GM23338 (cell line): ENCODE data around the gene ITGB2. TPM values are rescaled to one million over a fixed set of nuclear protein-coding genes. Genes with fewer than 3 reads are reported as not detected.

Experiments used
- ATAC-seq: fragments of 200-7000 bp; cut with Tn5 transposase; 3 replicates; pipeline ENCODE4 v1.9.1; 2020
- DNase-seq: peaks from one replicate; pipeline ENCODE4 v3.0.0-alpha.2; 2015; ENCODE audit warnings: low spot score
- H2AFZ ChIP-seq: fragments of 200-600 bp; sonication (generic); 2 replicates; pipeline ENCODE4 v1.8.0; 2016; ENCODE audit warnings: antibody characterized with exemption, mild to moderate bottlenecking, moderate library complexity
- H3F3A ChIP-seq: fragments of 200-600 bp; sonication (generic); replicated peaks from 2 replicates; pipeline ENCODE4 v1.8.0; 2017; ENCODE audit warnings: antibody characterized with exemption, mixed run types, low read depth
- H3K27ac ChIP-seq: fragments of 200-600 bp; sonication (generic); 2 replicates; pipeline ENCODE4 v1.6.1; 2016; ENCODE audit warnings: low read depth
- H3K27me3 ChIP-seq: fragments of 200-600 bp; sonication (generic); 2 replicates; pipeline ENCODE4 v1.8.0; 2016; ENCODE audit warnings: mild to moderate bottlenecking, mixed run types, moderate library complexity; ENCODE audit not compliant: insufficient read depth
- H3K36me3 ChIP-seq: fragments of 200-600 bp; sonication (generic); 2 replicates; pipeline ENCODE4 v1.8.0; 2016; ENCODE audit warnings: mild to moderate bottlenecking; ENCODE audit not compliant: insufficient read depth
- H3K4me1 ChIP-seq: fragments of 200-600 bp; sonication (generic); 2 replicates; pipeline ENCODE4 v1.8.0; 2016; ENCODE audit warnings: mild to moderate bottlenecking, moderate library complexity; ENCODE audit not compliant: insufficient read depth
- H3K4me2 ChIP-seq: fragments of 200-600 bp; sonication (generic); 2 replicates; pipeline ENCODE4 v1.7.1; 2017; ENCODE audit warnings: mixed run types
- H3K4me3 ChIP-seq: fragments of 200-600 bp; sonication (generic); 2 replicates; pipeline ENCODE4 v1.6.1; 2016; ENCODE audit warnings: mixed run types
- H3K79me2 ChIP-seq: fragments of 200-600 bp; sonication (generic); replicated peaks from 2 replicates; pipeline ENCODE4 v1.8.0; 2017; ENCODE audit warnings: mild to moderate bottlenecking; ENCODE audit not compliant: insufficient read depth
- H3K9me2 ChIP-seq: fragments of 200-600 bp; sonication (generic); 2 replicates; pipeline ENCODE4 v1.8.0; 2017; ENCODE audit not compliant: insufficient read depth
- H4K20me1 ChIP-seq: fragments of 200-600 bp; sonication (generic); replicated peaks from 2 replicates; pipeline ENCODE4 v1.8.0; 2017; ENCODE audit warnings: mild to moderate bottlenecking; ENCODE audit not compliant: insufficient read depth
- H3K27ac Mint-ChIP-seq: 2 replicates; pipeline ENCODE4 v1.8.0; 2020; ENCODE audit warnings: inconsistent platforms, mild to moderate bottlenecking, moderate library complexity, mixed read lengths
- H3K27me3 Mint-ChIP-seq: 3 replicates; pipeline ENCODE4 v1.8.0; 2022; ENCODE audit warnings: low read depth, mild to moderate bottlenecking, moderate library complexity, mixed read lengths, inconsistent platforms; ENCODE audit not compliant: insufficient read depth, poor library complexity
- H3K36me3 Mint-ChIP-seq: 3 replicates; pipeline ENCODE4 v1.8.0; 2021; ENCODE audit warnings: low read depth, mild to moderate bottlenecking, inconsistent platforms, moderate library complexity, mixed read lengths
- H3K4me1 Mint-ChIP-seq: 3 replicates; pipeline ENCODE4 v1.8.0; 2020; ENCODE audit warnings: mild to moderate bottlenecking, inconsistent platforms, mixed read lengths
- H3K4me3 Mint-ChIP-seq: 3 replicates; pipeline ENCODE4 v1.8.0; 2021; ENCODE audit warnings: moderate library complexity, mild to moderate bottlenecking, inconsistent platforms, mixed read lengths
- H3K9me3 Mint-ChIP-seq: 3 replicates; pipeline ENCODE4 v1.8.0; 2020; ENCODE audit warnings: moderate library complexity, mild to moderate bottlenecking, inconsistent platforms, mixed read lengths
- CREB1 ChIP-seq: fragments of 250-450 bp; sonication (Bioruptor Pico); IDR thresholded peaks from 2 replicates; pipeline ENCODE4 v1.5.0; 2020; ENCODE audit warnings: low read depth, mild to moderate bottlenecking, moderate library complexity
- EZH2 ChIP-seq: fragments of 200-600 bp; sonication (generic); IDR thresholded peaks from one replicate; pipeline ENCODE4 v1.8.0; 2017; ENCODE audit warnings: antibody characterized with exemption, mild to moderate bottlenecking, low read depth; ENCODE audit not compliant: unreplicated experiment
- EZH2phosphoT487 ChIP-seq: fragments of 200-600 bp; sonication (generic); IDR thresholded peaks from one replicate; pipeline ENCODE4 v1.8.1; 2018; ENCODE audit warnings: antibody characterized with exemption; ENCODE audit not compliant: unreplicated experiment
- JUNB ChIP-seq: IDR thresholded peaks from one replicate; pipeline ENCODE4 v1.6.1; 2016; ENCODE audit warnings: antibody characterized with exemption; ENCODE audit not compliant: unreplicated experiment
- NANOG ChIP-seq: IDR thresholded peaks from 2 replicates; pipeline ENCODE4 v1.6.1; 2016; ENCODE audit warnings: antibody characterized with exemption, borderline replicate concordance
- POLR2AphosphoS5 ChIP-seq: IDR thresholded peaks from 2 replicates; pipeline ENCODE4 v1.6.1; 2016; ENCODE audit warnings: antibody characterized with exemption, low read depth
- STAT1 ChIP-seq: IDR thresholded peaks from one replicate; pipeline ENCODE4 v1.6.1; 2016; ENCODE audit warnings: antibody characterized with exemption; ENCODE audit not compliant: unreplicated experiment
- ZNF114 ChIP-seq: fragments of 250-450 bp; sonication (Bioruptor Pico); IDR thresholded peaks from 2 replicates; pipeline ENCODE4 v1.5.0; 2020; ENCODE audit warnings: mild to moderate bottlenecking, moderate library complexity
- ZNF331 ChIP-seq: fragments of 250-450 bp; sonication (Bioruptor Pico); IDR thresholded peaks from 2 replicates; pipeline ENCODE4 v1.5.0; 2020; ENCODE audit warnings: low read depth, mild to moderate bottlenecking, moderate library complexity
- polyA plus RNA-seq: library from polyadenylated mRNA; unstranded; fragments of >200 nt; fragmentation: Nextera tagmentation; extraction: Ambion mirVana; gene quantifications from 2 replicates; pipeline ENCODE4 v1.2.1, GENCODE V29; 2016
- total RNA-seq: library from RNA; depleted of rRNA; stranded (reverse); fragments of >200 nt; shearing (Covaris generic); gene quantifications from 2 replicates; pipeline ENCODE4 v1.2.3, GENCODE V29; 2014
- TF ChIP-seq, protein P1 (sequence below), 2 experiments: fragments of 200-600 bp in 1 of 2; sonication (generic) in 1 of 2; conservative IDR thresholded peaks; 2 replicates each; pipeline versions ENCODE4 v1.5.1 to v1.6.1; 2016 to 2017; ENCODE audit warnings: antibody characterized with exemption in 2 of 2, low read depth in 2 of 2, mild to moderate bottlenecking in 2 of 2, moderate library complexity in 1 of 2
- TF ChIP-seq, protein P2 (sequence below): IDR thresholded peaks from 2 replicates; pipeline ENCODE4 v1.6.1; 2016; ENCODE audit warnings: antibody characterized with exemption
- TF ChIP-seq, protein P3 (sequence below): fragments of 250-450 bp; sonication (Bioruptor Pico); IDR thresholded peaks from 2 replicates; pipeline ENCODE4 v1.5.0; 2020; ENCODE audit warnings: mild to moderate bottlenecking, moderate library complexity
- TF ChIP-seq, protein P4 (sequence below): IDR thresholded peaks from one replicate; pipeline ENCODE4 v1.6.1; 2018; ENCODE audit warnings: antibody characterized with exemption; ENCODE audit not compliant: unreplicated experiment

ITGB2 gene
- total and polyA plus RNA-seq, 2 experiments from 2014 or later: 0.44 to 0.63 TPM

DNA sequence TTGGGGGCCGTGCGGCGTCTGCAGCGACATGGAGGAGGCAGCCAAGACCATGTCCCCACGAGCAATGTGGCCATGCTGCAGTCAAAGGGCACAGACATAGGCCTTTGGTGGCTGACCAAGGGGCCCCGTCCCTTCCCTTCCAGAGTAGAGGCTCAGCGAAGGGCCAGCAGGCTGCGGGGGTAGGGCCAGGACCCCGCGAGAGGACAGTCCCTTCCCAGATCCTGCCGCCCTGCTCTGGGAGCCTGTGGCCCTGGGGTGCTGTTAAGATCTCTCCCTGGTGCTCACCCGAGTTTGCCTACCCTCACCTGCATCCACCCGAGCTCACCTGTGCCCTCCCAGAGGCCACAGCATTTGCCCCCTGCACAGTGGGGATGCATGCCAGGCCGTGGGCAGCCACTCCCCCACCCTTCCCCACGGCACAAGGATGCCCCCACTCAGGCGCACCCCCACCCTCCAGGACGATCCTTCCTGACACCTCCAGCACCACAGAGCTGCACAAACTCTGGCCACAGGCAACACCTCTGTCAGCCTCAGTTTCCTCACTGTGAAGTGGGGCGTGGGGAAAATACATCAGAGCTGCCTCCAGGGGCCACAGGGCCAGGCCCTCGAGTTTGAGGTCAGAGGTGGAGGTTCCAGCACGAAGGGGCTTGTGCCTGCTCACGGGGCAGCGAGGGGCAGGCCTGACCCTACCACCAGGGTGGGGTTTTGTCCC lies 15.5 kb downstream of the ITGB2 start:
- Histone ChIP-seq H2AFZ (no peak overlapping the region), H3K79me2 (no peaks in the 10 kb centered on the region), H3K4me2 (no peak overlapping the region), H4K20me1 (no peaks in the 10 kb centered on the region), H3K4me3 (no peak overlapping the region), H3K4me1 (no peaks in the 10 kb centered on the region), H3K9me2 (no peaks in the 10 kb centered on the region), H3K27ac (no peak overlapping the region), H3F3A (peaks cover 9% of the 10 kb centered on the region), H3K27me3 (no peaks in the 10 kb centered on the region), H3K36me3 (no peaks in the 10 kb centered on the region)
- Mint-ChIP-seq H3K36me3 (no peaks in the 10 kb centered on the region; the same call in 2 of the 3 replicates), H3K9me3 (no peaks in the 10 kb centered on the region; the same call in 1 of the 3 replicates), H3K27ac (no peak overlapping the region), H3K4me3 (no peak overlapping the region), H3K27me3 (peaks cover 38% of the 10 kb centered on the region), H3K4me1 (peaks cover 11% of the 10 kb centered on the region)
- TF ChIP-seq CREB1 (CRISPR knock-in tag) (no peak), ZNF114 (CRISPR knock-in tag) (no peak), POLR2AphosphoS5 (no peak), JUNB (no peak), ZNF331 (CRISPR knock-in tag) (no peak), NANOG (no peak), EZH2phosphoT487 (no peak), EZH2 (no peak), STAT1 (no peak)
- TF ChIP-seq, protein P1, sequence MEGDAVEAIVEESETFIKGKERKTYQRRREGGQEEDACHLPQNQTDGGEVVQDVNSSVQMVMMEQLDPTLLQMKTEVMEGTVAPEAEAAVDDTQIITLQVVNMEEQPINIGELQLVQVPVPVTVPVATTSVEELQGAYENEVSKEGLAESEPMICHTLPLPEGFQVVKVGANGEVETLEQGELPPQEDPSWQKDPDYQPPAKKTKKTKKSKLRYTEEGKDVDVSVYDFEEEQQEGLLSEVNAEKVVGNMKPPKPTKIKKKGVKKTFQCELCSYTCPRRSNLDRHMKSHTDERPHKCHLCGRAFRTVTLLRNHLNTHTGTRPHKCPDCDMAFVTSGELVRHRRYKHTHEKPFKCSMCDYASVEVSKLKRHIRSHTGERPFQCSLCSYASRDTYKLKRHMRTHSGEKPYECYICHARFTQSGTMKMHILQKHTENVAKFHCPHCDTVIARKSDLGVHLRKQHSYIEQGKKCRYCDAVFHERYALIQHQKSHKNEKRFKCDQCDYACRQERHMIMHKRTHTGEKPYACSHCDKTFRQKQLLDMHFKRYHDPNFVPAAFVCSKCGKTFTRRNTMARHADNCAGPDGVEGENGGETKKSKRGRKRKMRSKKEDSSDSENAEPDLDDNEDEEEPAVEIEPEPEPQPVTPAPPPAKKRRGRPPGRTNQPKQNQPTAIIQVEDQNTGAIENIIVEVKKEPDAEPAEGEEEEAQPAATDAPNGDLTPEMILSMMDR (conservative IDR thresholded peaks at IDR 0.05; ENCODE audit: low read depth in 2 of 2): no peak
- TF ChIP-seq, protein P2, sequence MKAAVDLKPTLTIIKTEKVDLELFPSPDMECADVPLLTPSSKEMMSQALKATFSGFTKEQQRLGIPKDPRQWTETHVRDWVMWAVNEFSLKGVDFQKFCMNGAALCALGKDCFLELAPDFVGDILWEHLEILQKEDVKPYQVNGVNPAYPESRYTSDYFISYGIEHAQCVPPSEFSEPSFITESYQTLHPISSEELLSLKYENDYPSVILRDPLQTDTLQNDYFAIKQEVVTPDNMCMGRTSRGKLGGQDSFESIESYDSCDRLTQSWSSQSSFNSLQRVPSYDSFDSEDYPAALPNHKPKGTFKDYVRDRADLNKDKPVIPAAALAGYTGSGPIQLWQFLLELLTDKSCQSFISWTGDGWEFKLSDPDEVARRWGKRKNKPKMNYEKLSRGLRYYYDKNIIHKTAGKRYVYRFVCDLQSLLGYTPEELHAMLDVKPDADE: no peak
- TF ChIP-seq, protein P3, sequence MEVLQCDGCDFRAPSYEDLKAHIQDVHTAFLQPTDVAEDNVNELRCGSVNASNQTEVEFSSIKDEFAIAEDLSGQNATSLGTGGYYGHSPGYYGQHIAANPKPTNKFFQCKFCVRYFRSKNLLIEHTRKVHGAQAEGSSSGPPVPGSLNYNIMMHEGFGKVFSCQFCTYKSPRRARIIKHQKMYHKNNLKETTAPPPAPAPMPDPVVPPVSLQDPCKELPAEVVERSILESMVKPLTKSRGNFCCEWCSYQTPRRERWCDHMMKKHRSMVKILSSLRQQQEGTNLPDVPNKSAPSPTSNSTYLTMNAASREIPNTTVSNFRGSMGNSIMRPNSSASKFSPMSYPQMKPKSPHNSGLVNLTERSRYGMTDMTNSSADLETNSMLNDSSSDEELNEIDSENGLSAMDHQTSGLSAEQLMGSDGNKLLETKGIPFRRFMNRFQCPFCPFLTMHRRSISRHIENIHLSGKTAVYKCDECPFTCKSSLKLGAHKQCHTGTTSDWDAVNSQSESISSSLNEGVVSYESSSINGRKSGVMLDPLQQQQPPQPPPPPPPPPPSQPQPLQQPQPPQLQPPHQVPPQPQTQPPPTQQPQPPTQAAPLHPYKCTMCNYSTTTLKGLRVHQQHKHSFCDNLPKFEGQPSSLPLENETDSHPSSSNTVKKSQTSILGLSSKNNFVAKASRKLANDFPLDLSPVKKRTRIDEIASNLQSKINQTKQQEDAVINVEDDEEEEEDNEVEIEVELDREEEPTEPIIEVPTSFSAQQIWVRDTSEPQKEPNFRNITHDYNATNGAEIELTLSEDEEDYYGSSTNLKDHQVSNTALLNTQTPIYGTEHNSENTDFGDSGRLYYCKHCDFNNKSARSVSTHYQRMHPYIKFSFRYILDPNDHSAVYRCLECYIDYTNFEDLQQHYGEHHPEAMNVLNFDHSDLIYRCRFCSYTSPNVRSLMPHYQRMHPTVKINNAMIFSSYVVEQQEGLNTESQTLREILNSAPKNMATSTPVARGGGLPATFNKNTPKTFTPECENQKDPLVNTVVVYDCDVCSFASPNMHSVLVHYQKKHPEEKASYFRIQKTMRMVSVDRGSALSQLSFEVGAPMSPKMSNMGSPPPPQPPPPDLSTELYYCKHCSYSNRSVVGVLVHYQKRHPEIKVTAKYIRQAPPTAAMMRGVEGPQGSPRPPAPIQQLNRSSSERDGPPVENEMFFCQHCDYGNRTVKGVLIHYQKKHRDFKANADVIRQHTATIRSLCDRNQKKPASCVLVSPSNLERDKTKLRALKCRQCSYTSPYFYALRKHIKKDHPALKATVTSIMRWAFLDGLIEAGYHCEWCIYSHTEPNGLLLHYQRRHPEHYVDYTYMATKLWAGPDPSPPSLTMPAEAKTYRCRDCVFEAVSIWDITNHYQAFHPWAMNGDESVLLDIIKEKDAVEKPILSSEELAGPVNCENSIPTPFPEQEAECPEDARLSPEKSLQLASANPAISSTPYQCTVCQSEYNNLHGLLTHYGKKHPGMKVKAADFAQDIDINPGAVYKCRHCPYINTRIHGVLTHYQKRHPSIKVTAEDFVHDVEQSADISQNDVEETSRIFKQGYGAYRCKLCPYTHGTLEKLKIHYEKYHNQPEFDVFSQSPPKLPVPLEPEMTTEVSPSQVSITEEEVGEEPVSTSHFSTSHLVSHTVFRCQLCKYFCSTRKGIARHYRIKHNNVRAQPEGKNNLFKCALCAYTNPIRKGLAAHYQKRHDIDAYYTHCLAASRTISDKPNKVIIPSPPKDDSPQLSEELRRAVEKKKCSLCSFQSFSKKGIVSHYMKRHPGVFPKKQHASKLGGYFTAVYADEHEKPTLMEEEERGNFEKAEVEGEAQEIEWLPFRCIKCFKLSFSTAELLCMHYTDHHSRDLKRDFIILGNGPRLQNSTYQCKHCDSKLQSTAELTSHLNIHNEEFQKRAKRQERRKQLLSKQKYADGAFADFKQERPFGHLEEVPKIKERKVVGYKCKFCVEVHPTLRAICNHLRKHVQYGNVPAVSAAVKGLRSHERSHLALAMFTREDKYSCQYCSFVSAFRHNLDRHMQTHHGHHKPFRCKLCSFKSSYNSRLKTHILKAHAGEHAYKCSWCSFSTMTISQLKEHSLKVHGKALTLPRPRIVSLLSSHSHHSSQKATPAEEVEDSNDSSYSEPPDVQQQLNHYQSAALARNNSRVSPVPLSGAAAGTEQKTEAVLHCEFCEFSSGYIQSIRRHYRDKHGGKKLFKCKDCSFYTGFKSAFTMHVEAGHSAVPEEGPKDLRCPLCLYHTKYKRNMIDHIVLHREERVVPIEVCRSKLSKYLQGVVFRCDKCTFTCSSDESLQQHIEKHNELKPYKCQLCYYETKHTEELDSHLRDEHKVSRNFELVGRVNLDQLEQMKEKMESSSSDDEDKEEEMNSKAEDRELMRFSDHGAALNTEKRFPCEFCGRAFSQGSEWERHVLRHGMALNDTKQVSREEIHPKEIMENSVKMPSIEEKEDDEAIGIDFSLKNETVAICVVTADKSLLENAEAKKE (CRISPR knock-in tag): no peak
- TF ChIP-seq, protein P4, sequence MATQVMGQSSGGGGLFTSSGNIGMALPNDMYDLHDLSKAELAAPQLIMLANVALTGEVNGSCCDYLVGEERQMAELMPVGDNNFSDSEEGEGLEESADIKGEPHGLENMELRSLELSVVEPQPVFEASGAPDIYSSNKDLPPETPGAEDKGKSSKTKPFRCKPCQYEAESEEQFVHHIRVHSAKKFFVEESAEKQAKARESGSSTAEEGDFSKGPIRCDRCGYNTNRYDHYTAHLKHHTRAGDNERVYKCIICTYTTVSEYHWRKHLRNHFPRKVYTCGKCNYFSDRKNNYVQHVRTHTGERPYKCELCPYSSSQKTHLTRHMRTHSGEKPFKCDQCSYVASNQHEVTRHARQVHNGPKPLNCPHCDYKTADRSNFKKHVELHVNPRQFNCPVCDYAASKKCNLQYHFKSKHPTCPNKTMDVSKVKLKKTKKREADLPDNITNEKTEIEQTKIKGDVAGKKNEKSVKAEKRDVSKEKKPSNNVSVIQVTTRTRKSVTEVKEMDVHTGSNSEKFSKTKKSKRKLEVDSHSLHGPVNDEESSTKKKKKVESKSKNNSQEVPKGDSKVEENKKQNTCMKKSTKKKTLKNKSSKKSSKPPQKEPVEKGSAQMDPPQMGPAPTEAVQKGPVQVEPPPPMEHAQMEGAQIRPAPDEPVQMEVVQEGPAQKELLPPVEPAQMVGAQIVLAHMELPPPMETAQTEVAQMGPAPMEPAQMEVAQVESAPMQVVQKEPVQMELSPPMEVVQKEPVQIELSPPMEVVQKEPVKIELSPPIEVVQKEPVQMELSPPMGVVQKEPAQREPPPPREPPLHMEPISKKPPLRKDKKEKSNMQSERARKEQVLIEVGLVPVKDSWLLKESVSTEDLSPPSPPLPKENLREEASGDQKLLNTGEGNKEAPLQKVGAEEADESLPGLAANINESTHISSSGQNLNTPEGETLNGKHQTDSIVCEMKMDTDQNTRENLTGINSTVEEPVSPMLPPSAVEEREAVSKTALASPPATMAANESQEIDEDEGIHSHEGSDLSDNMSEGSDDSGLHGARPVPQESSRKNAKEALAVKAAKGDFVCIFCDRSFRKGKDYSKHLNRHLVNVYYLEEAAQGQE: no peak
- DNase-seq: no peak
- ATAC-seq: no peak
